ENCODE data around the gene SGPL1.

DNA sequence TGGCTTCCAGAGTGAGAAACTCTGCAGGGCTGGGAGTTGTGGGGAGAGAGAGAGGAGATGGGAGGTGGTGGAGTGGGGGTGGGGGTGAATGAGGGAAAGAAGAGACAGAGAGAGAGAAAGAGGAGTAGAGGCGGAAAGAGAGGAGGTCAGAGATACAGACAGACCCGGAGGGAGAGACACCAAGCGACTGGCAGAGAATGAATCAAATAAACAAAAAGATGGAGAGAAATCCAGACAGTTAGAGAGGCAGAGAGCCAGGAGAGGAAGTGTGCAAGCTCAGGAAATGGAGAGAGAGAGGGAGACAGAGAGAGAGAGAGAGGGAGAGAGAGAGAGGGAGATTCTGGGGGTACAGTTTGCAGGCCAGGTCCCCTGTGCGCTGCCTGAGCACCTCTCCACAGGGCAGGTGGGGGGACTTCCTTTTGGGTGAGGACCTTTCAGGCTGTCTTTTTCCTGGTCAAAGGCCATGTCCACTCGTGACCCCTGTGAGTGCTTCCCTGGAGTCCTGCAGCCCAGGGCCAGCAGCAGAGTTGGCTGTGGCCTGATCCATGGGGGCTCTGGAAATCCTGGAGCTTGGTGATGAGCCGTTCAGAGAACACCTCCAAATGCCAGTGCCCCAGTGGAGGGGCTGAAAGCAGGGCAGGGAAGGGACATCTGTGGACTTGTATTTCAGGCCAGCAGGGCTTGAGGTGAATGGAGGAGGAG is 97.6 kb downstream of the SGPL1 start:
- no peak for TF ChIP-seq EZH2 (IDR thresholded peaks at IDR 0.05; ENCODE audit: low read length)
- TF ChIP-seq, protein P1, sequence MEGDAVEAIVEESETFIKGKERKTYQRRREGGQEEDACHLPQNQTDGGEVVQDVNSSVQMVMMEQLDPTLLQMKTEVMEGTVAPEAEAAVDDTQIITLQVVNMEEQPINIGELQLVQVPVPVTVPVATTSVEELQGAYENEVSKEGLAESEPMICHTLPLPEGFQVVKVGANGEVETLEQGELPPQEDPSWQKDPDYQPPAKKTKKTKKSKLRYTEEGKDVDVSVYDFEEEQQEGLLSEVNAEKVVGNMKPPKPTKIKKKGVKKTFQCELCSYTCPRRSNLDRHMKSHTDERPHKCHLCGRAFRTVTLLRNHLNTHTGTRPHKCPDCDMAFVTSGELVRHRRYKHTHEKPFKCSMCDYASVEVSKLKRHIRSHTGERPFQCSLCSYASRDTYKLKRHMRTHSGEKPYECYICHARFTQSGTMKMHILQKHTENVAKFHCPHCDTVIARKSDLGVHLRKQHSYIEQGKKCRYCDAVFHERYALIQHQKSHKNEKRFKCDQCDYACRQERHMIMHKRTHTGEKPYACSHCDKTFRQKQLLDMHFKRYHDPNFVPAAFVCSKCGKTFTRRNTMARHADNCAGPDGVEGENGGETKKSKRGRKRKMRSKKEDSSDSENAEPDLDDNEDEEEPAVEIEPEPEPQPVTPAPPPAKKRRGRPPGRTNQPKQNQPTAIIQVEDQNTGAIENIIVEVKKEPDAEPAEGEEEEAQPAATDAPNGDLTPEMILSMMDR (optimal IDR thresholded peaks at IDR 0.05 in 1 of 3, IDR thresholded peaks at IDR 0.05 in 1 of 3, conservative IDR thresholded peaks at IDR 0.05 in 1 of 3; ENCODE audit: extremely low read depth in 1 of 3, insufficient read depth in 2 of 3, low read length in 3 of 3), result no peak
